SK-N-SH (cell line): ENCODE data around the gene MYO16. TPM values are rescaled to one million over a fixed set of nuclear protein-coding genes. Genes with fewer than 3 reads are reported as not detected.

Experiments used
- CTCF ChIA-PET: fragments of 300-600, 350-600 bp; formaldehyde crosslinking; extraction: SDS; loops from one replicate; lab custom pipeline; 2021; lab: Yijun Ruan, JAX
- POLR2A ChIA-PET: fragments of 350-600 bp; sonication (Branson Sonifier 250); formaldehyde crosslinking; extraction: SDS; loops from one replicate; lab custom pipeline; 2020; ENCODE audit warnings: antibody characterized with exemption, inconsistent platforms; lab: Yijun Ruan, JAX
- DNase-seq: peaks from one replicate; pipeline ENCODE4 v3.0.0; 2012
- H2AFZ ChIP-seq: fragments of 200-600 bp; sonication (generic); 2 replicates; pipeline ENCODE4 v1.8.1; 2016; ENCODE audit warnings: antibody characterized with exemption, mild to moderate bottlenecking, low read depth
- H3F3A ChIP-seq: fragments of 200-600 bp; sonication (generic); replicated peaks from 2 replicates; pipeline ENCODE3; 2016; ENCODE audit warnings: antibody characterized with exemption, mild to moderate bottlenecking; ENCODE audit not compliant: insufficient read depth
- H3K27ac ChIP-seq, 2 experiments: fragments of 200-500 bp in 1 of 2; fragments of 200-600 bp in 1 of 2; sonication (Bioruptor generic) in 1 of 2; sonication (generic), shearing (Covaris generic) in 1 of 2; 2 replicates each; pipeline versions ENCODE4 v1.5.1 to v1.6.1; 2014 to 2016; ENCODE audit warnings: low read depth in 2 of 2, inconsistent platforms in 1 of 2, low read length in 1 of 2, mild to moderate bottlenecking in 1 of 2, mixed read lengths in 1 of 2
- H3K27me3 ChIP-seq: fragments of 200-600 bp; sonication (generic), shearing (Covaris generic); 2 replicates; pipeline ENCODE4 v1.6.1; 2016; ENCODE audit warnings: mixed run types; ENCODE audit not compliant: insufficient read depth
- H3K36me3 ChIP-seq, 2 experiments: fragments of 200-500 bp in 1 of 2; fragments of 200-600 bp in 1 of 2; sonication (Bioruptor generic) in 1 of 2; sonication (generic) in 1 of 2; replicated peaks in 1 of 2; 2 replicates each; pipeline versions ENCODE3 to v1.5.1; 2014 to 2016; ENCODE audit warnings: low read length in 1 of 2, mild to moderate bottlenecking in 1 of 2; ENCODE audit not compliant: insufficient read depth in 2 of 2, control insufficient read depth in 1 of 2
- H3K4me1 ChIP-seq, 2 experiments: fragments of 200-500 bp in 1 of 2; fragments of 200-600 bp in 1 of 2; sonication (Bioruptor generic) in 1 of 2; sonication (generic), shearing (Covaris generic) in 1 of 2; 2 replicates each; pipeline versions ENCODE4 v1.5.1 to v1.6.1; 2014 to 2016; ENCODE audit warnings: low read depth in 1 of 2, low read length in 1 of 2, mixed run types in 1 of 2; ENCODE audit not compliant: insufficient read depth in 2 of 2, control insufficient read depth in 1 of 2
- H3K4me2 ChIP-seq: fragments of 200-600 bp; sonication (generic), shearing (Covaris generic); 2 replicates; pipeline ENCODE4 v1.6.1; 2017; ENCODE audit warnings: mixed run types
- H3K4me3 ChIP-seq, 2 experiments: fragments of 200-500 bp in 1 of 2; fragments of 200-600 bp in 1 of 2; sonication (Bioruptor generic) in 1 of 2; sonication (generic), shearing (Covaris generic) in 1 of 2; 2 replicates each; pipeline versions ENCODE4 v1.5.1 to v1.8.1; 2014 to 2016; ENCODE audit warnings: low read depth in 2 of 2, inconsistent platforms in 1 of 2, low read length in 1 of 2, mild to moderate bottlenecking in 1 of 2, mixed read lengths in 1 of 2, moderate library complexity in 1 of 2
- H3K79me2 ChIP-seq: fragments of 200-600 bp; sonication (generic); 2 replicates; pipeline ENCODE4 v1.8.1; 2017; ENCODE audit warnings: mild to moderate bottlenecking; ENCODE audit not compliant: insufficient read depth
- H3K9ac ChIP-seq: fragments of 200-600 bp; sonication (generic); 2 replicates; pipeline ENCODE4 v1.6.1; 2017; ENCODE audit warnings: mixed run types
- H3K9me2 ChIP-seq: fragments of 200-600 bp; sonication (generic); 2 replicates; pipeline ENCODE4 v1.6.1; 2017; ENCODE audit warnings: mixed run types
- H3K9me3 ChIP-seq: fragments of 200-600 bp; sonication (generic); 2 replicates; pipeline ENCODE4 v1.6.1; 2017; ENCODE audit warnings: mixed run types, mild to moderate bottlenecking, moderate library complexity
- H4K20me1 ChIP-seq: fragments of 200-600 bp; sonication (generic); 2 replicates; pipeline ENCODE4 v1.6.1; 2017; ENCODE audit warnings: mild to moderate bottlenecking, mixed run types; ENCODE audit not compliant: insufficient read depth
- FOSL2 ChIP-seq: IDR thresholded peaks from 2 replicates; pipeline ENCODE4 v1.4.0; 2012; ENCODE audit warnings: low read depth, mild to moderate bottlenecking, moderate library complexity, borderline replicate concordance
- FOXM1 ChIP-seq: IDR thresholded peaks from 2 replicates; pipeline ENCODE4 v1.4.0; 2012; ENCODE audit warnings: low read depth, mild to moderate bottlenecking
- GABPA ChIP-seq: IDR thresholded peaks from 2 replicates; pipeline ENCODE4 v1.4.0; 2012; ENCODE audit warnings: low read depth, mild to moderate bottlenecking
- JUND ChIP-seq: IDR thresholded peaks from 2 replicates; pipeline ENCODE4 v1.4.0; 2012
- MAX ChIP-seq: IDR thresholded peaks from 2 replicates; pipeline ENCODE4 v1.4.0; 2012; ENCODE audit warnings: low read depth
- MXI1 ChIP-seq: IDR thresholded peaks from 2 replicates; pipeline ENCODE4 v1.6.1; 2012; ENCODE audit warnings: mild to moderate bottlenecking, low read depth, low read length, improper control_type of control experiment
- NRF1 ChIP-seq: IDR thresholded peaks from 2 replicates; pipeline ENCODE4 v1.6.1; 2012; ENCODE audit warnings: low read depth, mild to moderate bottlenecking, low read length
- POLR2AphosphoS5 ChIP-seq: IDR thresholded peaks from 2 replicates; pipeline ENCODE4 v1.6.1; 2012; ENCODE audit warnings: low read depth, low read length
- RAD21 ChIP-seq: IDR thresholded peaks from 2 replicates; pipeline ENCODE4 v1.6.1; 2012; ENCODE audit warnings: mild to moderate bottlenecking, low read length
- RXRA ChIP-seq: IDR thresholded peaks from 2 replicates; pipeline ENCODE4 v1.4.0; 2012; ENCODE audit warnings: low read depth, mild to moderate bottlenecking, borderline replicate concordance
- TCF12 ChIP-seq: IDR thresholded peaks from 2 replicates; pipeline ENCODE4 v1.4.0; 2012
- USF2 ChIP-seq: fragments of 150-350 bp; IDR thresholded peaks from 2 replicates; pipeline ENCODE4 v1.6.1; 2017; ENCODE audit warnings: antibody characterized with exemption, low read length, low read depth, borderline replicate concordance
- WGBS: methylation state at CpG from one replicate; pipeline ENCODE4 v1.1.6; 2017; ENCODE audit warnings: low lambda C conversion rate; 5-methylcytosine and 5-hydroxymethylcytosine counted together
- polyA plus RNA-seq, 3 experiments: library from polyadenylated mRNA; depleted of rRNA; stranded (reverse); fragments of >200 nt; gene quantifications; 2 replicates each; pipeline ENCODE4 v1.2.3, GENCODE V29; 2012
- TF ChIP-seq, protein P1 (sequence below): IDR thresholded peaks from 2 replicates; pipeline ENCODE4 v1.6.1; 2012; ENCODE audit warnings: mild to moderate bottlenecking, low read depth, low read length, moderate library complexity

MYO16 gene
- polyA plus RNA-seq, 1 of the 3 experiments (the other 2 are of a cell fraction) = 0.07 TPM

GRCh38 chr13:109150696-109151095 is 521.3 kb downstream of the MYO16 start:
- Histone ChIP-seq H3K4me1 (peaks cover 47 to 62% of the 10 kb centered on the region in 2 experiments), H3F3A (peaks cover 15% of the 10 kb centered on the region), H3K27ac (no peak overlapping the region; a peak in 1 of 4 replicates), H3K9me3 (no peaks in the 10 kb centered on the region), H3K4me3 (no peak overlapping the region), H2AFZ (no peak overlapping the region), H4K20me1 (no peaks in the 10 kb centered on the region), H3K9me2 (no peaks in the 10 kb centered on the region), H3K79me2 (no peaks in the 10 kb centered on the region), H3K9ac (no peak overlapping the region), H3K27me3 (no peaks in the 10 kb centered on the region), H3K4me2 (no peak overlapping the region), H3K36me3 (no peaks in the 10 kb centered on the region)
- POLR2A ChIA-PET = no interaction called here
- DNase-seq = no peak
- CTCF ChIA-PET = interaction anchor here (2.0 kb wide), 1 partner anchor 183 kb away, joined by 5 read pairs; no protein-coding TSS in a partner anchor
- TF ChIP-seq, protein P1, sequence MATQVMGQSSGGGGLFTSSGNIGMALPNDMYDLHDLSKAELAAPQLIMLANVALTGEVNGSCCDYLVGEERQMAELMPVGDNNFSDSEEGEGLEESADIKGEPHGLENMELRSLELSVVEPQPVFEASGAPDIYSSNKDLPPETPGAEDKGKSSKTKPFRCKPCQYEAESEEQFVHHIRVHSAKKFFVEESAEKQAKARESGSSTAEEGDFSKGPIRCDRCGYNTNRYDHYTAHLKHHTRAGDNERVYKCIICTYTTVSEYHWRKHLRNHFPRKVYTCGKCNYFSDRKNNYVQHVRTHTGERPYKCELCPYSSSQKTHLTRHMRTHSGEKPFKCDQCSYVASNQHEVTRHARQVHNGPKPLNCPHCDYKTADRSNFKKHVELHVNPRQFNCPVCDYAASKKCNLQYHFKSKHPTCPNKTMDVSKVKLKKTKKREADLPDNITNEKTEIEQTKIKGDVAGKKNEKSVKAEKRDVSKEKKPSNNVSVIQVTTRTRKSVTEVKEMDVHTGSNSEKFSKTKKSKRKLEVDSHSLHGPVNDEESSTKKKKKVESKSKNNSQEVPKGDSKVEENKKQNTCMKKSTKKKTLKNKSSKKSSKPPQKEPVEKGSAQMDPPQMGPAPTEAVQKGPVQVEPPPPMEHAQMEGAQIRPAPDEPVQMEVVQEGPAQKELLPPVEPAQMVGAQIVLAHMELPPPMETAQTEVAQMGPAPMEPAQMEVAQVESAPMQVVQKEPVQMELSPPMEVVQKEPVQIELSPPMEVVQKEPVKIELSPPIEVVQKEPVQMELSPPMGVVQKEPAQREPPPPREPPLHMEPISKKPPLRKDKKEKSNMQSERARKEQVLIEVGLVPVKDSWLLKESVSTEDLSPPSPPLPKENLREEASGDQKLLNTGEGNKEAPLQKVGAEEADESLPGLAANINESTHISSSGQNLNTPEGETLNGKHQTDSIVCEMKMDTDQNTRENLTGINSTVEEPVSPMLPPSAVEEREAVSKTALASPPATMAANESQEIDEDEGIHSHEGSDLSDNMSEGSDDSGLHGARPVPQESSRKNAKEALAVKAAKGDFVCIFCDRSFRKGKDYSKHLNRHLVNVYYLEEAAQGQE = no peak
- no peak for TF ChIP-seq GABPA
- no peak for TF ChIP-seq TCF12
- TF ChIP-seq RXRA = no peak
- TF ChIP-seq USF2 = no peak
- no peak for TF ChIP-seq POLR2AphosphoS5
- TF ChIP-seq NRF1 = no peak
- no peak for TF ChIP-seq JUND
- TF ChIP-seq FOXM1 = no peak
- TF ChIP-seq MXI1 = no peak

DNA sequence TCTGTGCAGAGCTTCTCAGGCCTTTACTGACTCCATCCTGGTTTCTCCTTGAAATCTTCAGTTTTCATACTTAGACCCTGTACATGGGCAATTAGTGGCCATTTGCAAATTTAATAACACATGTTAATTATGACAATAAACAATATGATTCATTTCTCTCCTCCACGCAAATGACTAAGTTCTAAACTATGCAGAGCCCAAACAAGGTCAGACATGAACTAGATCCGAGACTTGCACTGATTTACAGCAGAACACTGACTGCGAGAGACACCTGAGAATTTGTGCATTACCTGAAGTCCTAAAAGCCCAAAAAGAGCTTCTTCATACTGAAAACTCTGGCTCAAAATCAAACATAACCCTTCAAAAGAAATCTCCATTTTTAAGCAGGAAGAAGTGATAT is 521.8 kb downstream of the MYO16 start:
- TF ChIP-seq RAD21 (no peak), MAX (no peak), FOSL2 (0 out of 2 replicates have a peak, but pooled peaks have one; percentile 20), MXI1 (no peak), TCF12 (no peak)
- TF ChIP-seq, all 33 proteins: peak for 1
- peaks cover 49 to 63% of the 10 kb centered on the region in 2 experiments for H3K4me1 ChIP-seq
- H3K9me3 ChIP-seq = no peaks in the 10 kb centered on the region
- peaks cover 21% of the 10 kb centered on the region for H3F3A ChIP-seq
- WGBS = 87% methylated on average over 3 of the region's 3 CpGs
- no peaks in the 10 kb centered on the region for H3K9me2 ChIP-seq
- ChIA-PET CTCF (interaction anchor here (0.7 to 2.0 kb wide), 2 partner anchors 183 to 634 kb away, joined by 3 to 5 read pairs; no protein-coding TSS in a partner anchor), POLR2A (no interaction called here)
- H3K79me2 ChIP-seq = no peaks in the 10 kb centered on the region
- no peaks in the 10 kb centered on the region for H4K20me1 ChIP-seq
- no peak overlapping the region for H3K4me2 ChIP-seq
- DNase-seq = no peak
- no peaks in the 10 kb centered on the region for H3K27me3 ChIP-seq
- H2AFZ ChIP-seq = no peak overlapping the region; the same call in 1 of the 2 replicates
- H3K9ac ChIP-seq = no peak overlapping the region
- H3K36me3 ChIP-seq = no peaks in the 10 kb centered on the region
- H3K4me3 ChIP-seq = no peak overlapping the region
- no peak overlapping the region for H3K27ac ChIP-seq
